VCaP (cell line): ENCODE data around the gene HTATSF1.

Experiments
- H3K27ac ChIP-seq: fragments of 450-650 bp; 2 replicates; pipeline ENCODE4 v1.5.1; 2017
- CTCF ChIP-seq: fragments of 450-650 bp; conservative IDR thresholded peaks from 2 replicates; pipeline ENCODE4 v1.5.1; 2017; ENCODE audit warnings: mild to moderate bottlenecking, moderate library complexity

Gene HTATSF1

DNA sequence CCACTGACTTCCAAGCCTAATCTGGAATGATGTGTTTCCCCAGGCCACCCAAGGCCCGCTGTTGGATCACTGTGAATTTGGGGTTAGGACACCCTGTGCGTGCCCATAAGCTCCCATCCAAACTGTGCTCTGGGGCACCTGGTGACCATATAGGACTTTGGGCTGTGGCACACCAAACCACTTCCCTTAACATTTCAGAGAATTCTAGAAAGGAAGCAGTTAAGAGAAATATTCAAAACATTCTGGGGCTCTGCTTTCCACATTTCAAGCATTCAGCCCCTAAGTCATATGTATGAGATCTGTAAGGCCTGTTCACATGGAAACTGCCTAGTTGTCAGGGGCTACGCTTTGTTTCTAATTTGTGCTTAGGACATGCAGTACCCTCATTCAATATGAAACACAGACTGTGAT, 49.0 kb downstream of the HTATSF1 start:
- H3K27ac ChIP-seq = no peak overlapping the region
- TF ChIP-seq CTCF = no peak

DNA sequence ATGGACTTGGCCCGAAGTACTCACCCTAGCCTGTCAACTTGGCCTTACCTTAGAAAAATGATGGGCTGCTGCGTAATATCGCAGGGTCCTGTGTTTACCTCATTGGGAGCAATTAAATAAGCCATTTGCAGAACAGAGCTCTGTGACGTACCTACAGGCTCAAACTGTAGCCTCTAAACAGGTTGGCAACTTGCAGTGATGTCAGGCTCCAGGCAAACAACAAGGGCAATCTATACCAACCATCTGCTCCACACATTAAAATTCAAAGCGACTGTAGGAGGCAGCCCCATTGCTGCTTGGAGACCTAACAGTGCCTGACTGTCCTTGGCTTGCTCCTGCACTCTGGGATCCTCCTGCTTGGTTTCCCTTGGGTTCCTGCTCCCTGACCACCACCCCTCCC, 51.8 kb downstream of the HTATSF1 start:
- H3K27ac ChIP-seq = no peak overlapping the region
- no peak for TF ChIP-seq CTCF

GRCh38 chrX:136551410-136551809, 54.0 kb downstream of the HTATSF1 start:
- TF ChIP-seq CTCF = no peak
- H3K27ac ChIP-seq = no peak overlapping the region

DNA sequence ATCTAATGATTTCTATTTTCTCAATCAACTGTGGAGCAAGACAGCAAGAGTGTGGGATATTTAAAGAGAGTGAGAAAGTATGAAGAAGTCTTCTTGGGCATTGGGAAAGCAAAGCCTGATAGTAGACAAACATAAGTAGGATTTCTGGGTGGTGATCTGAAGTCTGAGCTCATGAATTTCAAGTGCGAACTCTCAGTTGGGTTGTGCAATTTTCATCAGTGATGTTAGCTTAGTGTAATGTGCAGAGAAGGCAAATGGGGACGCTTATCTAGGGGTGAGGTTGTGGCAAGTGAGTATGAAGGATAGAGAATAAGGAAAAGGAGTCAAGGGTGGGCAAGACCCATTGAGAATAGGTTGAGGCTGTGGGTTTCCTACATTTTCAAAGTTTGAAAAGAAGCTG, 58.3 kb downstream of the HTATSF1 start:
- TF ChIP-seq CTCF = no peak
- no peak overlapping the region for H3K27ac ChIP-seq
